T-helper 1 cell treated with Interleukin-12 subunit alpha and Interleukin-12 subunit beta and Interleukin-4 antibody, amounts not matched to agents 30 μg/mL and 1 μg/mL, for 36 hours (primary cell): Measurements from ENCODE around the gene GPRC5B.

Experiments used
- H3K27ac Mint-ChIP-seq: one replicate; pipeline ENCODE4 v1.8.0; 2021; ENCODE audit warnings: mild to moderate bottlenecking, mixed read lengths
- H3K27me3 Mint-ChIP-seq: one replicate; pipeline ENCODE4 v1.8.0; 2021; ENCODE audit warnings: low read depth, mixed read lengths
- H3K36me3 Mint-ChIP-seq: one replicate; pipeline ENCODE4 v1.8.0; 2021; ENCODE audit warnings: low read depth, mixed read lengths
- H3K4me1 Mint-ChIP-seq: one replicate; pipeline ENCODE4 v1.8.0; 2021; ENCODE audit warnings: low read depth, mixed read lengths
- H3K4me3 Mint-ChIP-seq: one replicate; pipeline ENCODE4 v1.8.0; 2021; ENCODE audit warnings: mild to moderate bottlenecking, moderate library complexity, mixed read lengths
- H3K9me3 Mint-ChIP-seq: one replicate; pipeline ENCODE4 v1.8.0; 2021; ENCODE audit warnings: mixed read lengths

GPRC5B gene

DNA sequence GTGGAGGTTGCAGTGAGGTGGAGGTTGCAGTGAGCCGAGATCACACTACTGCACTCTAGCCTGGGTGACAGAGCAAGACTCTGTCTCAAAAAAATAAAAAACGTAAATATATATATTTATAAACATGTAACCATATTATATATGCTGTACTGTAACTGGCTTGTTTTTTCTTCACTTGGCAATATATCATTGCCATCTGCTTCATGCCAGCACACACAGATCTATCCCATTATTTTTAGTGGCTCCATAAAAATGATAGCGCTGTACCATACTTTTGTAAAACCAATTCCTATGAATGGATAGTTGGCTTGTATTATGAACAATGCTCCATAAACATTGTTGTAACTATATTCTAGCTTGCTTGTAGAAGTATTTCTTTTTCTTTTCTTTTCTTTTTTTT, 49.5 kb downstream of the GPRC5B start:
- Mint-ChIP-seq H3K9me3 (no peaks in the 10 kb centered on the region), H3K27ac (no peak overlapping the region), H3K4me3 (no peak overlapping the region), H3K4me1 (no peaks in the 10 kb centered on the region), H3K27me3 (no peaks in the 10 kb centered on the region), H3K36me3 (no peaks in the 10 kb centered on the region)

DNA sequence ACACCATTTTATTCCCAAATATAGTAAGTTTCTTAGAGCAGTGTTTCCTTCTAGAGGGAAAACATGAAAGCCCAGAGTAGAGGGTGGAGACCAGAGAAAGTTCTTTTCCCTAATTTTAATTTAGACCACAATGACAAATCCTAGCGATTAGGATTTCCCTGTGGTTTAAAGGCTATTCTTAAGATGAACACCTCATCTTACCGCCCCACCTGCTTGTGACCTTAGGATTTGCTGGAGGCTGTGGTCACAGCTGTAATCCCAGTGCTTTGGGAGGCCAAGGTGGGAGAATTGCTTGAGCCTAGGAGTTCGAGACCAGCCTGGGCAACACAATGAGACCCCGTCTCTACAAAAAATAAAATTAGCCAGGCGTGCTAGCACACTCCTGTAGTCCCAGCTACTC, 51.1 kb downstream of the GPRC5B start:
- Mint-ChIP-seq H3K36me3 (no peaks in the 10 kb centered on the region), H3K9me3 (no peaks in the 10 kb centered on the region), H3K4me1 (no peaks in the 10 kb centered on the region), H3K4me3 (no peak overlapping the region), H3K27me3 (no peaks in the 10 kb centered on the region), H3K27ac (no peak overlapping the region)

DNA sequence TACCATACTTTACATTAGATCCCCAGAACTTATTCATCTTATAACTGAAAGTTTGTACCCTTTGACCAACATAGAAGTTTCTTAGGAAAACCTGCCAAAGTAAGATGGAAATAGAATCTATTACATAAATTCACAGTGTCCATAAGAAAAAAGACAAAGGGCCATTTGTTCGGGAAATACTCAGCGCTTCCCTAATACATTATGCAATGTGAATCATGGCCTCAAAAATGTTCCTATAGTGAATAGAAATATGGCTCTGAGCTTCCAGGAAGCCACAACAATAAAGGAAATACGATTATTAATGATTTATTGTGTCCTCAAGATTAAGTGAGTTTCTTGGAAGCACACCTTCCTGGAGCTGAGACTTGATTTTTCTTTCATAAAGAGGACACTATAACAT, 51.5 kb downstream of the GPRC5B start:
- no peak overlapping the region for H3K4me3 Mint-ChIP-seq
- no peaks in the 10 kb centered on the region for H3K9me3 Mint-ChIP-seq
- H3K27ac Mint-ChIP-seq = no peak overlapping the region
- no peaks in the 10 kb centered on the region for H3K27me3 Mint-ChIP-seq
- H3K36me3 Mint-ChIP-seq = no peaks in the 10 kb centered on the region
- no peaks in the 10 kb centered on the region for H3K4me1 Mint-ChIP-seq

DNA sequence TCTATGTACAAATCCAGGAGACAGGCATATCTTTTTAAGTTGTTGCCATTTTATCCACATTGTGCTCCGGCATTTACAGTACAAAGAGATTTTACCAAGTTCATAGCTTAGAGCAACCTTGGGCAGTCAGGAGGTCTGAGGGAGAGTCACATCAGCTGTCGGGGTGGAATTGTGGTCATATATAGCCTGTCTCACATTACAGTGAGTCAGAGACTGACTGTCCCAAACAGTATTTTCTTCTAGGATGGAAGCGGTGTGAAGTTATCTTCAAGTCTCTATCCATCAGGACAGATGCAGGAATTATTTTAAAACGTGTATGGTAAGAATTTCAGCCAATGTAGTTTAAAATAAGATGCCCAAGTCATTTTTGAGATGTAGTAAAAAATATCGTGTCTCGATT, 53.0 kb downstream of the GPRC5B start:
- Mint-ChIP-seq H3K36me3 (no peaks in the 10 kb centered on the region), H3K27ac (no peak overlapping the region), H3K27me3 (no peaks in the 10 kb centered on the region), H3K4me1 (no peaks in the 10 kb centered on the region), H3K4me3 (no peak overlapping the region), H3K9me3 (no peaks in the 10 kb centered on the region)

GRCh38 chr16:19830902-19831560, 53.6 kb downstream of the GPRC5B start:
- no peak overlapping the region for H3K27ac Mint-ChIP-seq
- no peaks in the 10 kb centered on the region for H3K27me3 Mint-ChIP-seq
- H3K36me3 Mint-ChIP-seq = no peaks in the 10 kb centered on the region
- H3K4me3 Mint-ChIP-seq = no peak overlapping the region
- H3K9me3 Mint-ChIP-seq = no peaks in the 10 kb centered on the region
- H3K4me1 Mint-ChIP-seq = no peaks in the 10 kb centered on the region

DNA sequence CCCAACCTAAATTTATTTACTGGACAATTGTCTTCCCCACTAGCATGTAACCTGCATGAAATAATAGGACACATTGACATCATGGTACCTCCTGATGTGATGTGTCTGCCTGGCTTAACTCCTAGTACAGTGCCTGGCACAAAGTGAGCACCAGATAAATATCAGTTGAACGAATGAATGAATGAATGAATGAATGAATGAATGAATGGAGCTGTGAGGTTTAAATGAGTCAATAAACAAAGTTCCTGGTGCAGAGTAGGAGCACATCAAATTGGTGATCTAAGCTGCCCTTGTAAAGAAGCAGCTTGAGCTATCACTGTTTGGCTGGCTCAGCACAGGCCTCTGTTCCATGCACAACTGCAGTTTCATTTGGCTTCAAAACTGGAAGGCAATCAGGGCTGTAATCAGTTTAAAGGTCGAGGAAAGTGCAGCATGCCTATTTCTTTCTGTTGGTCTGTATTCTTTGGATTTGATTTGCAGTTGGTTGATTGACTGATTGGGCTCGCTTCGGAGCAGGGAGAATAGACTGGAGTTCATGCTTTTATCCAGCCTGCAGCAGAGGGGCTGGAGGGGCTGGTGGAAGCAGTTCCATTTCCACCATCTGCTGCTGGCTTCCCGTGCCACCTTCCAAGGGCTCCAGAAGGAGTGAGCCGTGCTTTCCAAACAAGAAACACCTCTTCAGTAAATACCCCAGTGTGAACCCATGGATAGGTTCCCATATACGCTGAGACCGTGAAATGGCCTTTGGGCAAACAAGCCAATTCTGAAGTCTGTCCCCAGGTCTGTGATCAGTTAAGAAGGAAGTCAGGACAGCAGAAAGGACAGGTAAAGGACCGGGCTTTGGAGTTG, 54.6 kb downstream of the GPRC5B start:
- H3K27ac Mint-ChIP-seq = no peak overlapping the region
- H3K36me3 Mint-ChIP-seq = no peaks in the 10 kb centered on the region
- no peaks in the 10 kb centered on the region for H3K4me1 Mint-ChIP-seq
- no peak overlapping the region for H3K4me3 Mint-ChIP-seq
- no peaks in the 10 kb centered on the region for H3K27me3 Mint-ChIP-seq
- no peaks in the 10 kb centered on the region for H3K9me3 Mint-ChIP-seq

GRCh38 chr16:19824216-19824615, 60.4 kb downstream of the GPRC5B start:
- H3K27ac Mint-ChIP-seq = no peak overlapping the region
- H3K4me1 Mint-ChIP-seq = no peaks in the 10 kb centered on the region
- no peaks in the 10 kb centered on the region for H3K9me3 Mint-ChIP-seq
- no peaks in the 10 kb centered on the region for H3K27me3 Mint-ChIP-seq
- no peak overlapping the region for H3K4me3 Mint-ChIP-seq
- H3K36me3 Mint-ChIP-seq = no peaks in the 10 kb centered on the region

DNA sequence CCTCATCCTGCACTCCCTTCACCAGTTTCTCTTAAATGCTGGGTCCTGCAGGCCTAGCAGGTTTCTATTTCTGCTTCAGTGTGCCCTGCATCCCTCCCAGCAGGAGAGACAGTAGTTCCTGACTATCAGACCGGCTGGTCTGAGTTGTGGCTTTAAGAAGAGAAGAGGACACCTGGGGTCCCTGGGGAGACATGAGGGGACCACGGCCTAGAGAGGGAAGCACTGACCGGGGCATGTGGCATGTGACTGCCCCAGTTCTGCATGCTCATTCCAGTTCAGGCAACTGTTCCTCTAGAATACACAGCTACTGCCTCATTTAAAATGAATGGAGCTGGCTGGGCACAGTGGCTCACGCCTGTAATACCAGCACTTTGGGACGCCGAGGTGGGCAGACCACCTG, 61.3 kb downstream of the GPRC5B start:
- Mint-ChIP-seq H3K9me3 (no peaks in the 10 kb centered on the region), H3K4me3 (no peak overlapping the region)

DNA sequence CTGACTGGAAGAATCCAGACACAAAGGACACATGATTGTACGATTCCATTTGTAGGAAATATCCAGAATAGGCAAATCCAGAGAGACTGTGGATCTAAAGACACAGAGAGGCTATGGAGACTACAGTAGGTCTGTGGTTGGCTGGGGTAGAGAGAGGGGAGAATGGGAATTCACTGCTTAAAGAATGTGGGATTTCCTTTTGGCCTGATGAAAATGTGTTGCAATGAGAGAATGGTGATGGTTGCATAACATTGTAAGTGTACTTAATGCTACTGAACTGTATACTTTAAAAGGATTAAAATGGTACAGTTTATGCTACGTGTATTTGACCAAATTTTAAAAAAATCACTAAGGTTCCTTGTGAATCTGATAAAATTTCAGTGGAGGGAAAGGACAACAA, 62.1 kb downstream of the GPRC5B start:
- no peak overlapping the region for H3K27ac Mint-ChIP-seq
- H3K9me3 Mint-ChIP-seq = no peaks in the 10 kb centered on the region
- H3K36me3 Mint-ChIP-seq = no peaks in the 10 kb centered on the region
- H3K4me3 Mint-ChIP-seq = no peak overlapping the region
- no peaks in the 10 kb centered on the region for H3K27me3 Mint-ChIP-seq
- no peaks in the 10 kb centered on the region for H3K4me1 Mint-ChIP-seq

More for the DNA sequence above, 61.3 kb downstream of the GPRC5B start:
- Mint-ChIP-seq H3K27me3 (no peaks in the 10 kb centered on the region), H3K4me1 (no peaks in the 10 kb centered on the region), H3K27ac (no peak overlapping the region), H3K36me3 (no peaks in the 10 kb centered on the region)

DNA sequence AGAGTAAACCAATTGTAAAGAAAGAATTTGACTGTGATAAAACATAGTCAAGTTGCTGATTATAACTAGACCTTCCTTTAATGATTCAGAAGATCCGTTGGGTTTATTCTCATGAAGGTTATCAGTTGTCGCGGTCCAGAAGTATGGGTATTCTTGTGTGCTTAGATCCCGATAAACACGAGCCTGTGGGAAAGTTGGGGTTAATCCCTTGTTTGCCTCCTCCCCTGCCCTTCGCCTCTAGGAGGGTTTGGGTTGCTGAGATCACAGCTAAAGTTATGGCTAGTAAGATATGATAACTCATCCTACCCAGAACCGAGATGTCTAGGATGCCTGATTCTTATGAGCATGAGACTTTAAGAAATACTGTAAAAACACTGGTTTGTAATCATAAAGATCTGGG, 66.8 kb downstream of the GPRC5B start:
- peaks cover 3% of the 10 kb centered on the region for H3K27me3 Mint-ChIP-seq
- no peak overlapping the region for H3K4me3 Mint-ChIP-seq
- peaks cover 7% of the 10 kb centered on the region for H3K9me3 Mint-ChIP-seq
- no peaks in the 10 kb centered on the region for H3K36me3 Mint-ChIP-seq
- no peak overlapping the region for H3K27ac Mint-ChIP-seq
- no peaks in the 10 kb centered on the region for H3K4me1 Mint-ChIP-seq

DNA sequence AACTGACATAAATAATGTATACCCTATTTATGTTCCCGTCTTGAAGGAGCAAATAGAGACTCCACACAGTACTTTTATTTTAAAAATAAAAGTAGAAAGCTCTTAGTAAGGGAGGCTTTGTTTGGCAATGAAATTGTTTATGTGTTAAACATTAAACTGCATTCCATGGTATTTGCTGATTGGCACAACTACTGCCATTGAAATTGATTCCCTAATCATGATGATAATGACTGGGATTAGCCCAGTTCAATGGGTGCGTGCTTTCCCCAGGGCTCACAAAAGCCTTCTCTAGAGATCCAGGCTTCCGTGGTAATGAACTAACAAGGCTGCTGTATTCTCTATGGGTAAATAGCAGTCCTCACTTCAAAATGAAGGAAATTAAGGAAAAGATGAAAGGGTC, 67.5 kb downstream of the GPRC5B start:
- no peak overlapping the region for H3K4me3 Mint-ChIP-seq
- H3K4me1 Mint-ChIP-seq = no peaks in the 10 kb centered on the region
- H3K27me3 Mint-ChIP-seq = peaks cover 3% of the 10 kb centered on the region
- H3K27ac Mint-ChIP-seq = no peak overlapping the region
- no peaks in the 10 kb centered on the region for H3K36me3 Mint-ChIP-seq
- H3K9me3 Mint-ChIP-seq = peaks cover 8% of the 10 kb centered on the region

DNA sequence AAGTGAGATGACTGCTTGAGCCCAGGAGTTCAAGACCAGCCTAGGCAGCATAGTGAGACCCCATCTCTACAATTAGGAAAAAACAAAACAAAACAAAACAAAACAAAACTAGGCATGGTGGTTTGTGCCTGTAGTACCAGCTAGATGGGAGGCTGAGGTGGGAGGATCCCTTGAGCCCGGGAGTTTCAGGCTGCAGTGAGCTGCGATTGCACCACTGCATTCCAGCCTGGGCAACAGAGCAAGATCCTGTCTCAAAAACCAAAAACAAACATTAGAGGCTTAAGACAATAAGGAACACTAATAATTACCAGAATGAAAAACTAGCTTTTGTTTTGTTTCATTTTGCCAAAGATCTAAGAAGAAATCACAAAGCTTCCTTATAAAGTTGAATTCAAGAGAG, 69.2 kb downstream of the GPRC5B start:
- Mint-ChIP-seq H3K4me3 (no peak overlapping the region), H3K27me3 (peaks cover 7% of the 10 kb centered on the region), H3K27ac (no peak overlapping the region), H3K4me1 (no peaks in the 10 kb centered on the region), H3K9me3 (peaks cover 8% of the 10 kb centered on the region), H3K36me3 (no peaks in the 10 kb centered on the region)

DNA sequence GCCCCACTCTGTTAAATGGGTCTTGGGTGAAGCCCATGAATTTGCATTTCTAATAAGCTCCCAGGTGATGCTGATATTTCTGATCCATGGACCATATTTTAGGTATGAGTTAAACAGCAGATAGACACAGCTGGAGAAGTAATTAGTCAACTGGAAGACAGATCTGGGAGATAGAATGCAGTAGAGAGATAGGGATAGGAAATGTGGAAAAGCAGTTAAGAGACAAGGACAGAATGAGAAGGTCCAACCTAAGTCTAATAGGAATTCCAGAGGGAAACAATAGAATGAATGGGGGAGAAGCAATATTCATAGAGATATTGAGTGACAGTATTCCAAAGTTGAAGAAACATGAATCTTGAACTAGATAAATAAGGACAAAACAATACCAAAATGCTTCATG, 71.7 kb downstream of the GPRC5B start:
- Mint-ChIP-seq H3K4me3 (no peak overlapping the region), H3K4me1 (peaks cover 7% of the 10 kb centered on the region), H3K9me3 (peaks cover 8% of the 10 kb centered on the region), H3K36me3 (no peaks in the 10 kb centered on the region), H3K27ac (no peak overlapping the region), H3K27me3 (peaks cover 7% of the 10 kb centered on the region)

- no peak overlapping the region for H3K27ac Mint-ChIP-seq
- H3K9me3 Mint-ChIP-seq = peaks cover 17% of the 10 kb centered on the region
- H3K27me3 Mint-ChIP-seq = peaks cover 7% of the 10 kb centered on the region
- no peak overlapping the region for H3K4me3 Mint-ChIP-seq
- H3K36me3 Mint-ChIP-seq = peaks cover 5% of the 10 kb centered on the region
- peaks cover 7% of the 10 kb centered on the region for H3K4me1 Mint-ChIP-seq
These were observed 73.6 kb downstream of the GPRC5B start for GRCh38 chr16:19810817-19811731.
